ENCODE data around the gene SERPINH1. TPM values are rescaled to one million over a fixed set of nuclear protein-coding genes. Genes with fewer than 3 reads are reported as not detected.

Gene SERPINH1
- 10 to 100 TPM in 1 of 2 experiments, 1 to 10 TPM in 1; 8.1 to 10.6 TPM for total RNA-seq

GRCh38 chr11:75562048-75562835, at the start of gene SERPINH1:
TSS of gene SERPINH1 (plus strand) at chr11:75562253. CDS start at chr11:75566350, 4,097 bp downstream.
- peak; percentile 80 for DNase-seq
- Mint-ChIP-seq H3K4me3 (peak within 1 kb of the TSS; percentile 82), H3K36me3 (no peaks in the 10 kb centered on the region), H3K9me3 (ENCODE audit: low read depth) (no peaks in the 10 kb centered on the region), H3K27ac (peak within 1 kb of the TSS; percentile 87), H3K4me1 (peaks cover 39% of the 10 kb centered on the region), H3K27me3 (no peaks in the 10 kb centered on the region)
- ATAC-seq, result peak; percentile 78
- CTCF ChIA-PET, result interaction anchor here (0.6 to 3.0 kb wide), 6 partner anchors 13 to 173 kb away, joined by 3 to 12 read pairs (median 4); no protein-coding TSS in a partner anchor

- Mint-ChIP-seq H3K27ac (no peak overlapping the region), H3K9me3 (ENCODE audit: low read depth) (no peaks in the 10 kb centered on the region), H3K27me3 (peaks cover 5% of the 10 kb centered on the region), H3K4me3 (no peak overlapping the region), H3K4me1 (peaks cover 26% of the 10 kb centered on the region), H3K36me3 (peaks cover 3% of the 10 kb centered on the region)
- CTCF ChIA-PET, result interaction anchor here (1.1 kb wide), 1 partner anchor 10 kb away, joined by 4 read pairs; no protein-coding TSS in a partner anchor
- ATAC-seq (no peak), DNase-seq (no peak)
Measured at GRCh38 chr11:75513250-75513649, 48.8 kb upstream of the SERPINH1 start.

- CTCF ChIA-PET, result interaction anchor here (1.2 kb wide), 1 partner anchor 63 kb away, joined by 4 read pairs; no protein-coding TSS in a partner anchor
- Mint-ChIP-seq H3K27ac (no peak overlapping the region), H3K9me3 (ENCODE audit: low read depth) (no peaks in the 10 kb centered on the region), H3K4me3 (no peak overlapping the region), H3K4me1 (peaks cover 24% of the 10 kb centered on the region), H3K36me3 (peaks cover 3% of the 10 kb centered on the region), H3K27me3 (peaks cover 5% of the 10 kb centered on the region)
- DNase-seq, result no peak
- no peak for ATAC-seq
Measured at GRCh38 chr11:75514596-75514995, 47.5 kb upstream of the SERPINH1 start.

- no peak overlapping the region for H3K4me3 Mint-ChIP-seq
- CTCF ChIA-PET, result interaction anchor here (0.9 to 2.1 kb wide), 8 partner anchors 9 to 71 kb away, joined by 3 to 6 read pairs (median 4); partner anchors contain the start of gene GDPD5
- H3K4me1 Mint-ChIP-seq, result peaks cover 31% of the 10 kb centered on the region
- no peak for ATAC-seq
- peaks cover 3% of the 10 kb centered on the region for H3K27me3 Mint-ChIP-seq
- H3K9me3 Mint-ChIP-seq (ENCODE audit: low read depth), result no peaks in the 10 kb centered on the region
- DNase-seq, result no peak
- peaks cover 3% of the 10 kb centered on the region for H3K36me3 Mint-ChIP-seq
- H3K27ac Mint-ChIP-seq, result no peak overlapping the region
Measured at GRCh38 chr11:75516140-75516539, 45.9 kb upstream of the SERPINH1 start.

- no peak overlapping the region for H3K27ac Mint-ChIP-seq
- H3K36me3 Mint-ChIP-seq, result peaks cover 3% of the 10 kb centered on the region
- CTCF ChIA-PET, result interaction anchor here (0.8 to 2.1 kb wide), 9 partner anchors 9 to 72 kb away, joined by 3 to 6 read pairs (median 5); partner anchors contain the start of gene GDPD5
Measured at GRCh38 chr11:75516886-75517285, 45.2 kb upstream of the SERPINH1 start.

GRCh38 chr11:75518204-75518549, 43.9 kb upstream of the SERPINH1 start:
- CTCF ChIA-PET, result interaction anchor here (1.0 to 2.1 kb wide), 4 partner anchors 13 to 72 kb away, joined by 3 to 6 read pairs (median 3); no protein-coding TSS in a partner anchor
- H3K36me3 Mint-ChIP-seq, result peaks cover 3% of the 10 kb centered on the region
- no peak for ATAC-seq
- no peak for DNase-seq
- no peak overlapping the region for H3K4me3 Mint-ChIP-seq
- peaks cover 35% of the 10 kb centered on the region for H3K4me1 Mint-ChIP-seq
- H3K9me3 Mint-ChIP-seq (ENCODE audit: low read depth), result no peaks in the 10 kb centered on the region
- H3K27ac Mint-ChIP-seq, result no peak overlapping the region
- peaks cover 3% of the 10 kb centered on the region for H3K27me3 Mint-ChIP-seq

More at GRCh38 chr11:75516886-75517285, 45.2 kb upstream of the SERPINH1 start:
- DNase-seq (no peak), ATAC-seq (no peak)
- peaks cover 3% of the 10 kb centered on the region for H3K27me3 Mint-ChIP-seq
- no peaks in the 10 kb centered on the region for H3K9me3 Mint-ChIP-seq (ENCODE audit: low read depth)
- H3K4me1 Mint-ChIP-seq, result peaks cover 34% of the 10 kb centered on the region
- H3K4me3 Mint-ChIP-seq, result no peak overlapping the region

GRCh38 chr11:75518771-75519653, 43.0 kb upstream of the SERPINH1 start:
- Mint-ChIP-seq H3K27me3 (peaks cover 11% of the 10 kb centered on the region), H3K4me1 (peaks cover 43% of the 10 kb centered on the region), H3K9me3 (ENCODE audit: low read depth) (no peaks in the 10 kb centered on the region), H3K27ac (no peak overlapping the region), H3K36me3 (peaks cover 3% of the 10 kb centered on the region), H3K4me3 (no peak overlapping the region)
- DNase-seq (no peak), ATAC-seq (no peak)
- CTCF ChIA-PET, result interaction anchor here (1.0 to 1.5 kb wide), 5 partner anchors 13 to 73 kb away, joined by 3 to 6 read pairs (median 3); no protein-coding TSS in a partner anchor

GRCh38 chr11:75520688-75521087, 41.4 kb upstream of the SERPINH1 start:
- no peak for DNase-seq
- peaks cover 16% of the 10 kb centered on the region for H3K27me3 Mint-ChIP-seq
- peaks cover 3% of the 10 kb centered on the region for H3K36me3 Mint-ChIP-seq
- no peak for ATAC-seq
- H3K9me3 Mint-ChIP-seq (ENCODE audit: low read depth), result no peaks in the 10 kb centered on the region
- no peak overlapping the region for H3K4me3 Mint-ChIP-seq
- peaks cover 51% of the 10 kb centered on the region for H3K4me1 Mint-ChIP-seq
- H3K27ac Mint-ChIP-seq, result no peak overlapping the region
- CTCF ChIA-PET, result interaction anchor here (1.0 to 2.1 kb wide), 3 partner anchors 11 to 75 kb away, joined by 3 to 7 read pairs (median 6); no protein-coding TSS in a partner anchor

GRCh38 chr11:75522286-75523044, 39.6 kb upstream of the SERPINH1 start:
- no peak overlapping the region for H3K4me3 Mint-ChIP-seq
- DNase-seq (no peak), ATAC-seq (no peak)
- no peaks in the 10 kb centered on the region for H3K9me3 Mint-ChIP-seq (ENCODE audit: low read depth)
- CTCF ChIA-PET, result interaction anchor here (0.7 to 4.4 kb wide), 12 partner anchors 10 to 242 kb away, joined by 3 to 35 read pairs (median 4); no protein-coding TSS in a partner anchor
- no peaks in the 10 kb centered on the region for H3K36me3 Mint-ChIP-seq
- H3K27ac Mint-ChIP-seq, result no peak overlapping the region
- H3K4me1 Mint-ChIP-seq, result peaks cover 41% of the 10 kb centered on the region
- H3K27me3 Mint-ChIP-seq, result peaks cover 22% of the 10 kb centered on the region

- Mint-ChIP-seq H3K4me1 (peaks cover 35% of the 10 kb centered on the region), H3K9me3 (ENCODE audit: low read depth) (no peaks in the 10 kb centered on the region), H3K4me3 (no peak overlapping the region), H3K36me3 (no peaks in the 10 kb centered on the region), H3K27me3 (peaks cover 28% of the 10 kb centered on the region), H3K27ac (no peak overlapping the region)
- CTCF ChIA-PET, result interaction anchor here (0.7 to 4.4 kb wide), 12 partner anchors 10 to 243 kb away, joined by 3 to 35 read pairs (median 4); no protein-coding TSS in a partner anchor
- ATAC-seq, result no peak
- DNase-seq, result no peak
Measured at GRCh38 chr11:75523189-75523588, 38.9 kb upstream of the SERPINH1 start.

- Mint-ChIP-seq H3K4me3 (peak overlapping the region; percentile 73), H3K9me3 (ENCODE audit: low read depth) (no peaks in the 10 kb centered on the region), H3K4me1 (peaks cover 33% of the 10 kb centered on the region), H3K27me3 (peaks cover 35% of the 10 kb centered on the region), H3K36me3 (no peaks in the 10 kb centered on the region), H3K27ac (peak overlapping the region; percentile 34)
- ATAC-seq (no peak), DNase-seq (no peak)
- CTCF ChIA-PET, result interaction anchor here (0.7 to 4.4 kb wide), 9 partner anchors 9 to 244 kb away, joined by 3 to 35 read pairs (median 4); no protein-coding TSS in a partner anchor
Measured at GRCh38 chr11:75523811-75524664, 38.0 kb upstream of the SERPINH1 start.

Measured in activated CD8-positive, alpha-beta memory T cell treated with anti-CD3 and anti-CD28 coated beads, Interleukin-2, amount 10 ng/mL, durations not matched to agents 7 days and 5 days (primary cell).